Right lobe of liver (tissue), 4 donors: Measurements from ENCODE around the gene IL17RB.

ENCODE experiments used
- POLR2A ChIP-seq: fragments of 450-650 bp; IDR thresholded peaks from one replicate; pipeline ENCODE4 v1.6.1; 2017; ENCODE audit warnings: antibody characterized with exemption, mild to moderate bottlenecking
- TF ChIP-seq, protein P1 (sequence below), 4 donors: fragments of 200-600 bp in 3 of 4; fragments of 450-650 bp in 1 of 4; IDR thresholded peaks; one replicate each; pipeline versions ENCODE4 v1.5.1 to v1.8.0; 2016 to 2022; ENCODE audit warnings: antibody characterized with exemption in 4 of 4, mild to moderate bottlenecking in 2 of 4
- donor health status: DM: no; HTN: no; CAD: no.
- donor health status: DM: no; HTN: no; CAD: no.
- donor health status: DM: no; HTN: yes; CAD: no.

DNA sequence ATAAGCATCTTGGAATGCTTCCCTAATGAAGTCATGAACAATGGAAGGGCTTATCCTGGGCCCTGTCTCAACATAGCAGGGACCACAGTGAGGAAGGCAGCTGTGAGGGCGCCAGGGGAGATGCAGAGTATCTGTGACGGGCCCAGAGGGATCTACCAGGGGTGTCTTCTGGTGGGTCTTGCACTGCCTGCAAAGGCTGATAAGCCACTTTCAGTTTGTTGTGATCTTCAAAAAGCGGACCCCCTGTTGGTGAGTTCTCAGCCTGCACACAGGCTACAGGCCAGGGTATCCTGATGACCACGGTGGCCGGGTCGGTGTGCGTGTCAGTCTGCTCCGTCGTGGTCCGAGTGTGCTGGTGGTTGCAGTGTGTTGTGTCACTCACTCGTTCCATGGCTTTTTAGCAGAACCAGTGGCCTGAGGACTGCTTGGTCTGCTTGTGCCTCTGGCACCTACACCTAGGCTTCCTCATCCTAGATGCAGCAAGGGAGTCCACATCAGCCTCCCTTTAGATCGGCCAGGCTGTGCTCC, 47.0 kb upstream of the IL17RB start:
- TF ChIP-seq POLR2A: no peak
- TF ChIP-seq, protein P1, sequence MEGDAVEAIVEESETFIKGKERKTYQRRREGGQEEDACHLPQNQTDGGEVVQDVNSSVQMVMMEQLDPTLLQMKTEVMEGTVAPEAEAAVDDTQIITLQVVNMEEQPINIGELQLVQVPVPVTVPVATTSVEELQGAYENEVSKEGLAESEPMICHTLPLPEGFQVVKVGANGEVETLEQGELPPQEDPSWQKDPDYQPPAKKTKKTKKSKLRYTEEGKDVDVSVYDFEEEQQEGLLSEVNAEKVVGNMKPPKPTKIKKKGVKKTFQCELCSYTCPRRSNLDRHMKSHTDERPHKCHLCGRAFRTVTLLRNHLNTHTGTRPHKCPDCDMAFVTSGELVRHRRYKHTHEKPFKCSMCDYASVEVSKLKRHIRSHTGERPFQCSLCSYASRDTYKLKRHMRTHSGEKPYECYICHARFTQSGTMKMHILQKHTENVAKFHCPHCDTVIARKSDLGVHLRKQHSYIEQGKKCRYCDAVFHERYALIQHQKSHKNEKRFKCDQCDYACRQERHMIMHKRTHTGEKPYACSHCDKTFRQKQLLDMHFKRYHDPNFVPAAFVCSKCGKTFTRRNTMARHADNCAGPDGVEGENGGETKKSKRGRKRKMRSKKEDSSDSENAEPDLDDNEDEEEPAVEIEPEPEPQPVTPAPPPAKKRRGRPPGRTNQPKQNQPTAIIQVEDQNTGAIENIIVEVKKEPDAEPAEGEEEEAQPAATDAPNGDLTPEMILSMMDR (IDR thresholded peaks at IDR 0.05): no peak
